Measurements from ENCODE around the gene MAPKAP1.

Gene MAPKAP1

GRCh38 chr9:125747053-125747764, 40.2 kb upstream of the MAPKAP1 start, which contains the start of gene PBX3:
PBX3 (plus strand) TSS chr9:125747373.
- FAIRE-seq (peak; percentile 40), DNase-seq (ENCODE audit: insufficient read length) (peak; percentile 48)
- no peak for TF ChIP-seq TAF1 (IDR thresholded peaks at IDR 0.05; ENCODE audit: borderline replicate concordance, low read depth, low read length)
- no peak for TF ChIP-seq POLR2A (IDR thresholded peaks at IDR 0.05; ENCODE audit: low read depth, low read length)
- TF ChIP-seq POLR2AphosphoS5 (IDR thresholded peaks at IDR 0.05; ENCODE audit: low read depth, low read length): 0 out of 2 replicates have a peak, but pooled peaks have one; percentile 48

- TF ChIP-seq POLR2A (IDR thresholded peaks at IDR 0.05; ENCODE audit: low read depth, low read length) (no peak), POLR2AphosphoS5 (IDR thresholded peaks at IDR 0.05; ENCODE audit: low read depth, low read length) (no peak), TAF1 (IDR thresholded peaks at IDR 0.05; ENCODE audit: borderline replicate concordance, low read depth, low read length) (no peak)
- DNase-seq (ENCODE audit: insufficient read length) (no peak), FAIRE-seq (no peak)
Observed at GRCh38 chr9:125746774-125747052, 39.7 kb upstream of the MAPKAP1 start.

GRCh38 chr9:125746017-125746773, 39.2 kb upstream of the MAPKAP1 start:
- TF ChIP-seq POLR2AphosphoS5 (IDR thresholded peaks at IDR 0.05; ENCODE audit: low read depth, low read length) (no peak), TAF1 (IDR thresholded peaks at IDR 0.05; ENCODE audit: borderline replicate concordance, low read depth, low read length) (peak; percentile 40; the same call in 1 of the 2 replicates), POLR2A (IDR thresholded peaks at IDR 0.05; ENCODE audit: low read depth, low read length) (peak; percentile 68)
- DNase-seq (ENCODE audit: insufficient read length) (peak; percentile 83), FAIRE-seq (peak; percentile 92)

GRCh38 chr9:125745682-125746016, 38.6 kb upstream of the MAPKAP1 start:
- no peak for TF ChIP-seq POLR2A (IDR thresholded peaks at IDR 0.05; ENCODE audit: low read depth, low read length)
- no peak for TF ChIP-seq POLR2AphosphoS5 (IDR thresholded peaks at IDR 0.05; ENCODE audit: low read depth, low read length)
- TF ChIP-seq TAF1 (IDR thresholded peaks at IDR 0.05; ENCODE audit: borderline replicate concordance, low read depth, low read length): no peak
- FAIRE-seq (no peak), DNase-seq (ENCODE audit: insufficient read length) (no peak)

GRCh38 chr9:125745018-125745417, 38.0 kb upstream of the MAPKAP1 start:
- TF ChIP-seq POLR2AphosphoS5 (IDR thresholded peaks at IDR 0.05; ENCODE audit: low read depth, low read length): no peak
- no peak for TF ChIP-seq POLR2A (IDR thresholded peaks at IDR 0.05; ENCODE audit: low read depth, low read length)
- no peak for TF ChIP-seq TAF1 (IDR thresholded peaks at IDR 0.05; ENCODE audit: borderline replicate concordance, low read depth, low read length)
- no peak for DNase-seq (ENCODE audit: insufficient read length)
- no peak for FAIRE-seq

- FAIRE-seq (no peak), DNase-seq (ENCODE audit: insufficient read length) (no peak)
- no peak for TF ChIP-seq TAF1 (IDR thresholded peaks at IDR 0.05; ENCODE audit: borderline replicate concordance, low read depth, low read length)
Observed at GRCh38 chr9:125744616-125745015, 37.6 kb upstream of the MAPKAP1 start.

GRCh38 chr9:125743682-125744428, 36.8 kb upstream of the MAPKAP1 start:
- FAIRE-seq: no peak

GRCh38 chr9:125742657-125743056, 35.6 kb upstream of the MAPKAP1 start:
- DNase-seq (ENCODE audit: insufficient read length) (no peak), FAIRE-seq (no peak)
- TF ChIP-seq TAF1 (IDR thresholded peaks at IDR 0.05; ENCODE audit: borderline replicate concordance, low read depth, low read length) (no peak), POLR2AphosphoS5 (IDR thresholded peaks at IDR 0.05; ENCODE audit: low read depth, low read length) (no peak), POLR2A (IDR thresholded peaks at IDR 0.05; ENCODE audit: low read depth, low read length) (no peak)

More at GRCh38 chr9:125743682-125744428, 36.8 kb upstream of the MAPKAP1 start:
- TF ChIP-seq POLR2A (IDR thresholded peaks at IDR 0.05; ENCODE audit: low read depth, low read length) (no peak), POLR2AphosphoS5 (IDR thresholded peaks at IDR 0.05; ENCODE audit: low read depth, low read length) (no peak), TAF1 (IDR thresholded peaks at IDR 0.05; ENCODE audit: borderline replicate concordance, low read depth, low read length) (no peak)
- DNase-seq (ENCODE audit: insufficient read length): no peak

- FAIRE-seq (no peak), DNase-seq (ENCODE audit: insufficient read length) (no peak)
- no peak for TF ChIP-seq POLR2A (IDR thresholded peaks at IDR 0.05; ENCODE audit: low read depth, low read length)
- TF ChIP-seq TAF1 (IDR thresholded peaks at IDR 0.05; ENCODE audit: borderline replicate concordance, low read depth, low read length): no peak
- no peak for TF ChIP-seq POLR2AphosphoS5 (IDR thresholded peaks at IDR 0.05; ENCODE audit: low read depth, low read length)
Observed at GRCh38 chr9:125739436-125739835, 32.4 kb upstream of the MAPKAP1 start.

GRCh38 chr9:125732562-125732961, 25.6 kb upstream of the MAPKAP1 start:
- TF ChIP-seq POLR2A (IDR thresholded peaks at IDR 0.05; ENCODE audit: low read depth, low read length) (no peak), TAF1 (IDR thresholded peaks at IDR 0.05; ENCODE audit: borderline replicate concordance, low read depth, low read length) (no peak), POLR2AphosphoS5 (IDR thresholded peaks at IDR 0.05; ENCODE audit: low read depth, low read length) (no peak)
- DNase-seq (ENCODE audit: insufficient read length) (no peak), FAIRE-seq (no peak)

- no peak for FAIRE-seq
- TF ChIP-seq POLR2AphosphoS5 (IDR thresholded peaks at IDR 0.05; ENCODE audit: low read depth, low read length): no peak
- TF ChIP-seq POLR2A (IDR thresholded peaks at IDR 0.05; ENCODE audit: low read depth, low read length): no peak
- no peak for TF ChIP-seq TAF1 (IDR thresholded peaks at IDR 0.05; ENCODE audit: borderline replicate concordance, low read depth, low read length)
Observed at GRCh38 chr9:125730168-125730567, 23.2 kb upstream of the MAPKAP1 start.

More at GRCh38 chr9:125730168-125730567, 23.2 kb upstream of the MAPKAP1 start:
- no peak for DNase-seq (ENCODE audit: insufficient read length)
